HG03571 (cell line): Measurements from ENCODE around the gene HIRA.
A peak's percentile ranks its signal among the peaks of the same experiment; 100 is the strongest.

Experiments
- ATAC-seq: cut with Tn5 transposase; IDR thresholded peaks from one replicate; pipeline ENCODE4 v1.9.1; 2021; ENCODE audit not compliant: unreplicated experiment

Gene HIRA

DNA sequence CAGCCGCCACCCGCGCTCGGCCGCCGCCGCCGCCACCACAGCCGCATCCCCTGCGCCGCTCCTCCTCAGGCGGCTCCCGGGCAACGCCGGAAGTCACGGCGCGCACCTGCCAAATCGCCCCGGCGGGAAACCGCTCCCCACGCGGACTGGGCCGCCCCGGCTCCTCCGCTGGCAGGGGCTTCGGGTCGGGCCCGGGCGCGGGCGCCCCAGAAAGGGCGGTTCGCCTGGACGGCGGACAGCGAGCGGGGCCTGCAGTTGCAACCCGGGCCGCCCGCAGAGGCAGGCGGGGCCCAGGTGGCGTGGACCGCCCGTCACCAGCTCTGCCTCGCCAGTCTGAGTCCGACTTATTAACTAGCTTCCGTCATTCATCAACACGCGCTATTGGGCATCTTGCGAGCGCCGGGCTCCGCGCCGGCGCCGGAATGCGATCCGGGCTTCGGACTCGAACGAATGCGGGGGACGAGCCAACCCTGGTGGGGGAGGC, at the start of gene HIRA:
Gene HIRA (minus strand): TSS at position 85 of the 484 bp plus-strand sequence. CDS start 257 bp downstream, outside the sequence.
- ATAC-seq: peak; percentile 46

DNA sequence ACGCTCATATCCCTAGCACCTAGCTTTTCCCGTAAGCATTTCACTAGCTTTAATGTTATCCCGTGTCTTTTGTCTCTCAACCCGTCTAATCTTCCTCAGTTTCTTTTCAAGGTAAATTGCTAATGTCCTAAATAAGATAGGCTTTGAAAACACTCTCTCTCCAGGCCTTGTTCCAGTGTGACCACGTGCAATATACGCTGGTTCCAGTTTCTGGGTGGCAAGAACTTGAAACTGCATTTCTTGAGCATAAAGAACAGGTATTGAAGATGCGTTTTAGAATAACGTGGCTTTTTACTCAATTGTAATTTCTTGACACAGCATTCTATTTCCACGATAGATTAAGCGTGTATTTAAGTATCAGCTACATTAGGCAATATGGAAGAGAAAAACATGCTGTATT, 49.3 kb upstream of the HIRA start:
- no peak for ATAC-seq

- peak; percentile 1 for ATAC-seq
Observed at GRCh38 chr22:19480173-19480568, 48.6 kb upstream of the HIRA start.

DNA sequence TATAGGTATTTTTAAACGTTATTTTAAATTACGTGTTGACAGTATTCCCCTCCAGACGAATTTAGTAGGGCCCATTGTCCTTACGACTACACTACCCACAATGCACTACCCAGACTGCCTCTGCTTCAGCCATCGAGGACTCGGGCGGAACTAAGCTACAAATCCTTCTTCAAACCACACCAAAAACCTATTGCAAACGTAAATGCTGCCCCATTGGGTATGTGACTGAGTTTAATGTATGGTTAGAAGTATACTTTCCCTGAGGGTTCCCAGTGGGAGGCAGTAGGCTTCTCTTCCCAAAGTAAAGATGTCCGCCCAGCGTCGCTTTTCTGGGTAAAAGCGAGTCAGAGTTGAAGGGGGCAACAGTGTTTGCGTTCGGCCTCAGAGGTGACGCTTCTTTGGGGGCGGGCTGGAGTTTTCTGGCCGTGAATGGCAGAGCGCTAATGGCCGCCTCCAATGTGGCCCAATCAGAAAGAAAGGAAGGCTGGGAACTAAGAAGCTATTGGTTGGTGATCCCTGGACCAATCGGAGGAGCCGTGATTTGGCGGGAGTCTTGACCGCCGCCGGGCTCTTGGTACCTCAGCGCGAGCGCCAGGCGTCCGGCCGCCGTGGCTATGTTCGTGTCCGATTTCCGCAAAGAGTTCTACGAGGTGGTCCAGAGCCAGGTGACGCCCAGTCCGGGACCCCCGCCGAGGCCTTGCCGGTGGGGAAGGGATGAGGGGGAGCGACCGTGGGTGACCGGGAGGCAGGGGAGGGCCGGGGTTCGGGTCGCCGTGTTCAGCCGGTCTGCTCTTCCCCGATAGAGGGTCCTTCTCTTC, 48.0 kb upstream of the HIRA start, which contains the start of gene CDC45:
Gene CDC45 (plus strand): TSS at position 566 of the 818 bp plus-strand sequence. CDS start 49 bp downstream, at position 615.
- peak; percentile 63 for ATAC-seq

DNA sequence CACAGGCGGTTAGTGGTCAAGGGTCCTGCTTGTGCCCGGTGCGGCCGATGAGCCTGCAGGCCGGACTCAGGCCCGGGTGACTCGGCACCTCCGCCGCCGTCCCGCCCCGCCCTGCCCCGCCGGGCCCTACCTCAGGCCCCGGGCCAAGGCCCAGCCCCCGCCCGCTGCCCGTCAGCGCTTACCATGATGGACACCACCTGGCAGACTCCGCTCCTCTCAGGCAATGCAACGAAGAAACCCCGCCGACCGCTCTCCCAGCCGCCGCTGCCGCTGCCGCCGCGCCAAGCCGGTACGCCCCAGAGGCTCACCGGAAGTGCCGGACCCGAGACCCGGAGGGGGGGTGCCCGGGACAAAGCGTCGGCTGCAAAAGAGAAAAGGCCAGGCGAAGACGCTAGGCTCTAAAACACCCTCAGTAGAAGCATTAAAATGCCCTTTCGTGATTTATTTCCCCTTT, 47.4 kb upstream of the HIRA start, which contains the start of gene UFD1:
Gene UFD1 (minus strand): TSS at position 293 of the 454 bp plus-strand sequence. CDS start 108 bp downstream, at position 185.
- ATAC-seq: peak; percentile 44

DNA sequence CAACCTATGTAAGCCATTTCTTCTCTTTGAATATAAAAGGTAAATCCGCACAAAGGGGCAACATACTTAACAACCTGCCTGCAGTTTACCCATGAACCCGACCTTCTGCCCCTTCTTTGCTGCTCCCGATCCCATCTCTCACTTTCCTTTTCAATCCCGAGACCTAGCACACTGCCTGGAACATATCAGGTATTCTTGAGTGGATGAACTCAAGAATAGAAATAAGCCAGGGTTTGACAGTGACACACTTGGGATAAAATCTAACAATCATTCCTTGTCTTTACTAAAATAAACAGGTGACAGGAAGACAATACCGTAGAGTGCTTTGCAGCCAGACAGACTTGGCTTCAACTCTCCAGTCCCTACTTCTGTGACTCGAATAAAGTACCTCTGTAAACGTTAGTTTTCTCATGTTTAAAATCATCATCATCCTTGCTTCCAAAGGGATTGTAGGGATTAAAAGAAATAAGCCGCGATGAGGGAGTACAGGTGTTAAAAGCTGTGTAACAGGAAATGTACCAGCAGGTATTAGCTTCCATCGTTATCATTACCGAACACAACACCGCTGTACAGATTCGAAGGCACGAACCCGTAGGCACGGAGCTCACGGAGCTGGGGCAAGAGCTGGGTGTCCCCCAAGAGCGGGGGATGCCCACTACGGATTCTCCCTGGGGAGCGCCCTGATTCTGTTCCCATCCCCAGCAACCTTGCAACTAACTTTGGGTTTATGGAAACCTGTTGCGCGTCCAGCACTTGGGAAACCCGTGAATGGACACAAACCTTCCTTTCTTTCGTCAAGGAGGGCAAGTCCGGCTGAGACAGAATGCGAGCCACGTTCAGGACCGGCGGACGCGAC, 46.7 kb upstream of the HIRA start:
- ATAC-seq: no peak

GRCh38 chr22:19477321-19478044, 46.0 kb upstream of the HIRA start:
- ATAC-seq: no peak

- ATAC-seq: no peak
Observed at GRCh38 chr22:19476023-19476422, 44.5 kb upstream of the HIRA start.

- ATAC-seq: no peak
Observed at GRCh38 chr22:19473578-19473977, 42.0 kb upstream of the HIRA start.

- no peak for ATAC-seq
Observed at GRCh38 chr22:19472233-19472632, 40.7 kb upstream of the HIRA start.

DNA sequence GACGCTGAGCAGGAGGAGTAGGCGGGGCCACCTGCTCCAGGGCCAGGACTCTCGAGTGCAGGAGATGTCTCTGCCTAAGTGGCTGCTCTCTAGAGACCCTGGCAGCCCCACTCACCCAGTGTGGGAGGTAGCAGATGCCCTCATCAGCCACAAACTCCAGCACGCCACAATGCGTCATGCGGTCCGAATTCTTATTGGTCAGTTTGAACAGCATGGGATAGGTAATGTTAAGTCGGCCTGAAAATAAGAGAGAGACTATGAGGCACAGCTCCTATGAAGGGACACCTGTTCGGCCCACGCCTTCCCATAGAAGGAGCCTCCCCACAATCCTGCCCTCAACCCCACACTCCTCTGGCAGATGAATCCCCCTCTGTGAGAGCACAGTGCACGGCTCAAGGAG, 40.0 kb upstream of the HIRA start:
- no peak for ATAC-seq

DNA sequence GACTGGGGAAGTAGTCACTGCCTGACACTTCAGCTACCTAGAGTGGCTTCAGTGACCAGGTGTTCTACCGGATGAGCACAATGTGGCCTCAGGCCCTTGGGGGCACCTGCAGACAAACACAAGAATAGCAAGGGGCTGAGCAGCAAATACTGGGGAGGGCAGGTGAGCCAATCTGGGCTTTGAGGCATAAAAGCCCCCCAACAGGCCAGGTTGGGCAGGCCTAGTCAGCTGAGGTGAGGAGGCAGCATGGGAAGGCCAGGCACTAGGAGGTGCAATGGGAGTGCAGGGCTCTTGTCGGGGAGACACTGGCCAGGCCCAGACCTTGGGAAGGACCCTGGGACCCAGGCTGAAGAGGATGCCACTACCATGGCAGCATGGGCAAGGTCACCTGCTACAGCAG, 38.5 kb upstream of the HIRA start:
- no peak for ATAC-seq

DNA sequence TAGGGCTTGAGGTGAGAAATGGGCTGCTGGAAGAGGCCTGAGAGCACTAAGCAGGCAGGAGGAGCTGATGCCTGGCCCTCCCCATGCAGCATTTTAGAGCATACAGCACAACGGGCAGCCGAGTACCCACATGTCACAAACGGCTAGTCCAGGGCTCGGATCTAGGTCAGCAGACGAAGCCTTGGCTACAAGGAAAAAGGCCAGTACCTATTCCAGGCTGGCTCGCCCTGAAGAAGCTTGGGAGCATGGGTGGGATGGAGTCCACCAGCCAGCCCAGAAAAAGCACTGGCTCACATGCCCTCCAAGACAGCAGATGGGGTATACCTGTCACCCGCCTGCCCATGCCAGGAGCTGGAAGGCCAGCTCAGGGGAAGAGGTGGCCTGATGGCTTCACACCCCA, 37.9 kb upstream of the HIRA start:
- no peak for ATAC-seq

DNA sequence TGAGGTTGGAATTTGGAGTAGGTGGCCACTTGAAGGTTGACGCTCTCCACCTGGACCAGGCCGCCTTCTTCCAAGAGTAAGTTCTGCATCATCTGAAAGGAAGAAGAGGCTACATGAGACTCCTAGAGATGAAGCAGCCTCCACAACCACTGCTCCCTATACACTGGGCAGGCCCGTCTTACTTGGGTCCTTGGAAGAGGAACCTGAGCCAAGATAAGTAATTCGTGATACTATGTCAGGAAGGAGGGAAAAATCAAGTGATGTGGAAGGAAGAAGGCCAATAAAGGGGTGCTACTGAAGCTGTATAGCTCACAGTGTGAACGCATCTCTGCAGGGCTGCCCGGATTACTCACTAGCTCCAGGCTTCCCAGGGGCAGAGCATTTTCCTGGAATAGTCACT, 36.4 kb upstream of the HIRA start:
- ATAC-seq: no peak

GRCh38 chr22:19466848-19467752, 35.6 kb upstream of the HIRA start:
- no peak for ATAC-seq

GRCh38 chr22:19466126-19466716, 34.7 kb upstream of the HIRA start:
- ATAC-seq: no peak

GRCh38 chr22:19464975-19465374, 33.4 kb upstream of the HIRA start:
- ATAC-seq: no peak

DNA sequence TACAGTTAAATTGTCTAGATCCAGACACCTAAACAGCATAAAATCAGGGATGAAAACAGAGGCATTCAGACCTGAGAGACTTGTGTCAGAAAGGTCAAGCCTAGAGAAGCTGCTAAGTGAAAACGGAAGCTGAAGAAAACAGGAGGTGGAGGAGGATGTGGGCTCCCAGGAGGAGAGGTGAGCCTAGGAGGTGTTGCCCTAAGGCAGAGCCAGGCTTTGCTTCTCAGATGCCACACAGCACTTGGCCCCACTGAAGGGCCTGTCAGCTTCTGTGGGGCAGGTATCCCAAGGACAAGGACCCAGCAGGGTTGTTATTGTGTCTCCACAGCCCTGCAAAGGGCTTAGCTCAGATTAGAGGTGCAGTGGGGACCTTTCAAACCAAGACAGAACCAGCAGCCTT, 33.0 kb upstream of the HIRA start:
- no peak for ATAC-seq
